GM18873 (cell line): Measurements from ENCODE around the gene TNNI2.
"Not testable (repeated sequence)": the region's sequence is repeated elsewhere in the genome, so short reads cannot be mapped to it uniquely, and the experiment has no call there.

ENCODE experiments used
- ATAC-seq: cut with Tn5 transposase; IDR thresholded peaks from one replicate; pipeline ENCODE4 v1.9.1; 2021; ENCODE audit warnings: mild to moderate bottlenecking, moderate library complexity, moderate number of reproducible peaks; ENCODE audit not compliant: unreplicated experiment, low FRiP score

Gene TNNI2

DNA sequence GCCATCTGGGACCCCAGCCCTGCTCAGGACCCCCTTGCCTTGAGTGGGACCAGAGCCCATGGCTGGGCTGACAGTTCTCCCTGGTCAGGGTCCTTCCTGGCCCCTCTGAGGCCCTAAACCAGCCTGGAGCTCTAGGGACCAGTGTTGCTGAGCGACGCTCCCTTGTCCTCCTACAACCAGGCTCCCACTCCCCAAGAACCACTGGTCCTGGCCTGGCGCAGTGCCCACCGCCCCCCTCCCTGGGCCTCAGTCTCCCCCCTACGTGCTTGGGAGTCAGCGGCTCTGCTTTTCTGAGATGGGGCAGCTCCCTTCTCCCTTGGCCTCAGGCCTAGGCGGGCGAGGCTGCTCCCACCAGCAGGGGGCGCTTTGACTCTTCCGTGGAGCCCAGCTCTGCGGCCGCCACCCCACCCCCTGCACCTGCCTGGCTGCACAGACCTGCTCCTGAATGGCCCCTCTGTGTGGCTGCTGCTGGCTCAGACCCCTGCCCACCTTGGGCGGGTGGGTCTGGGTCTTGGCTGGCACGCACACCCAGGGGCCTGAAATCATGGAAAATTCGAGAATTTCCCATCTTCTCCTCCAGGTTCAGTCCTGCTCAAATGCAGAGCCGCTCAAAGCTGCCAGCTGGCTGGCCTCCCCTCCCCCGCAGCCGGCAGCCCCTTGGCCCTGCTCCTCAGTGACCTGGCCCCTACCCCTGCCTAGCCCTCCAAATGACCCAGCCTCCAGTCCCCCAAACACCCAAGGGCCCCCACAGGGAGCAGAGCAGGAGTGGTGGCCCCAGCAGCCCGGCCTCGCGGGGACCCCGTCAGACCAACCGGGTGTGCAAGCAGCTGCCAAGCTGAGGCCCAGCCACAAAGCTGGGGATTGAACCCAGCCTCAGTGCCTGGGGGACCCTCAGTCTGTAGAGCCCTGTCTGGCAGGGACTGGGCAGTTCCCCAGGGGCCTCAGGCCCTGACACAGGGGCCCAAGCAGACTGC is 43.8 kb downstream of the TNNI2 start:
- ATAC-seq = no peak

DNA sequence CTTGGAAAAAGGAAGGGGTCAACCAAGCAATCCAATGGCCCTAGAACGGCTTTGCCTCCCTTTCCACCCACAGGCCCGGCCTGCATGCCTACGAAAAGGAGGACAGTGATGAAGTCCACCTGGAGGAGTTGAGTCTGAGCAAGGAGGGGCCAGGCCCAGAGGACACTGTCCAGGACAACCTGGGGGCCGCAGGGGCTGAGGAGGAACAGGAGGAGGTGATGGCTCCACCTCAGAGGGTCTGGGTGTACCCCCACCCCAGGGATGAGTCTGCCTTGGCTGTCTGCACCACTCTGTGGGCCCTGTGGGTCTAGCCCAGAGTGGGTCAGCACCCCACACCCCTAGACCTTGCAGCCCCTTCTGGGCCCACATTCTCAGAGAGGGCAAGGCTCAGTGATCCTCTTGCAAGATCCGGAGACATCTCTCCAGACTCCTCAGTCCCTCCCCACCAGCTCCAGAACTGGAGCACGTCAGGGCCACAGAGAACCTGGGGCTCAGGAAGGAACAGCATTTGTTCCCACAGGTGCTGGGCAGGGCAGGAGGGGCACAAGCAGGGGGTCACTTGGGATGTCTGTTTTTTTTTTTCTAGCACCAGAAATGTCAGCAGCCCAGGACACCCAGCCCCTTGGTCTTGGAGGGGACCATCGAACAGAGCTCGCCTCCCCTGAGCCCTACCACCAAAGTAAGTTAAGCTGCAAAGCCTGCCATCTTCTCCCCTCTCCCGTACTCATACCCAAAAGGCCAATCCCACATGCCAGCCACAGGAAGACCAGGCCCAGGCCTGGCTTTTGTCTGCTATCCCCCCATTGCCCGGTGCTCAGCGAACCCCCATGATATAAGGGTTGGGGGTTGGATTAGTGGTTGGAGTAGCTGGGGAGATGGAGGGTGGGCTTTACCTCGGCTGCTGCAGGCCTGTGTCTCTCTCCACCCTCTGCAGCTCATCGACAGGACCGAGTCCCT is 44.8 kb downstream of the TNNI2 start:
- no peak for ATAC-seq

DNA sequence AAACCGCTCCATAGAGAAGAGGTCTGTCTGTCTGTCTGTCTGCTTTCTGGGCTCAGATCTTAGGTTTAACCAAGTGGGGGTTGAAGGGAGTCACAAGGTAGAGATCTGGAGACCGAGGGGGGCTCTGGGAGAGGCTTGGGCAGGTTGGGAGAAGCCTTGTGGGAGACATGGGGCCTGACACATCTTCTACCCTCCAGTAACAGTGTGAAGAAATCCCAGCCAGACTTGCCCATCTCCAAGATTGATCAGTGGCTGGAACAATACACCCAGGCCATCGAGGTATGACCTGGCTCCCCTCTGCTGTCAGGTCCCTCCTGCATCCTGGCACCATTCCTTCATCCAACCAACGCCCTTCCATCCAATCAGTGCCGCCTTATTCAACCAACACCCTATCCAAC is 45.5 kb downstream of the TNNI2 start:
- ATAC-seq = no peak

DNA sequence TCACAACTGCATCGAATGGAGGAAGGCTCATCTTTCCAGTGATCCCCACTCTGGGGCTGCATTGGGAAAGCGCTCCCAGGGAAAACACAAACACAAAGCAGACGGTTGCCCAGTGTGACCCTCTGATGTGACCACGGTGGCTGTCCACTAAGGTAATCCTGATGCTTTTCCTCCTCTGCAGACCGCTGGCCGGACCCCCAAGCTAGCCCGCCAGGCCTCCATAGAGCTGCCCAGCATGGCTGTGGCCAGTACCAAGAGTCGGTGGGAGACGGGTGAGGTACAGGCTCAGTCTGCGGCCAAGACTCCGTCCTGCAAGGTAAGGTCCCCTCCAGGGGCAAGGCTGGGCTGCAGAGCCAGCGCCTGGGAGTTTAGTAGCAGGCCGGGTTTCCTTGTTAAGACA is 47.8 kb downstream of the TNNI2 start:
- not testable (repeated sequence) for ATAC-seq

DNA sequence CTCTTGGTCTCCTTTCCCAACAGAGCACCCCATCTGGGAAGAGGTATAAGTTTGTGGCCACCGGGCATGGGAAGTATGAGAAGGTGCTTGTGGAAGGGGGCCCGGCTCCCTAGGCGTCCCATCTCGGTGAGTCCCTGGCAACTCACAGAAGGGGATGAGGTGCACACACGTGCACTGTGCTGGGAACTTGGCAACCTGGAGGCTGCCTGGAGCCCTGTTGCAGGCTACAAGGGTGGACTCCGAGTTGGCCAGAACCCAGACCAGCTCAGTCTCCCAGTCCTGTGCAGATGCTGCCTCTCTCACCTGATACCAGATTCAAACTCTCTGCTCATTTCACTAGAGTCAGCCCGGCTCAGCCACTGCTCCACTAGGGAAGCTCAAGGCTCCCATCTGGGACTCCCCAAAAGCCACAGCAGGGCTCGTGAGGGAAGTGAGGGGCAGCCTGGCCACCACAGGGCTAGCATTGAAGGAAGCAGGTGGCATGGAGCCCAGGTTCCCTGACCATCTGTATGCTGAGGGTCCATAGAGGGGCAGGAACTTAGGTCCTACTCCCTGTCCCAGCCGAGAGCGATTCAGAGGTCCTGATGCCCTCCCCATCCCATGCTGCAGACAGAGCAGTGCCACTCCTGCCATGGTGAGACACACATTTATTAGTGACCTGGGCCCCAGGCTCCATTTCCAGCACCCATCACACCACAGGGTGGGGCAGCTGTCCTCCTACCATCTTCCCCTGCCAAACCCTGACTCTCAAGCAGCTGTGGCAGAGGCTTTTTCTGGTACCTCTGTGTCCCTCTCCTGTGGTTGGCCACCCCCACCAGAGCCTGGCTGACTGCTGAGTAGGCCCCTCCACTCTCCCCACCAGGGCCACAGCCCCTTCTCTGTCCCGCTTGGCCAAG is 48.9 kb downstream of the TNNI2 start:
- no peak for ATAC-seq

DNA sequence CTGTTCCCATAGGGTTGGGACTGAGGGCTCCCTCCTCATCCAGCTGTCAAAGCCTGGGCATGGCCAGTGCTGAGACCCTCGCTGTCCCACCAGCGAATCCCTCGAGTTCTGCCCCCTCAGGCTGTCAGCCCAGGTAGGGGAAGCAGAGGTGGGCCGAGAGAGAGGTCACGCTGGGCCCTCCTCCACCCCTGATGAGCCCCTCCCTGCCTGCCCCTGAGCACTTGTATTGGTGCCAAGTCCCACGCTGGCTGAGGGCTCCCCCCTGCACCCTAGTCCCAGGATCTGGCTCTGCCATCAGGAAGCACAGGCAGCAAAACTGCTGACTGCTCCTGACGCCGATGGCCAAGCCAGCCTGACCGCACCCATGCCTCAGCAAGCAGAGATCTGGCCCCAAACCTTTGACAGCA is 49.6 kb downstream of the TNNI2 start:
- ATAC-seq = no peak

DNA sequence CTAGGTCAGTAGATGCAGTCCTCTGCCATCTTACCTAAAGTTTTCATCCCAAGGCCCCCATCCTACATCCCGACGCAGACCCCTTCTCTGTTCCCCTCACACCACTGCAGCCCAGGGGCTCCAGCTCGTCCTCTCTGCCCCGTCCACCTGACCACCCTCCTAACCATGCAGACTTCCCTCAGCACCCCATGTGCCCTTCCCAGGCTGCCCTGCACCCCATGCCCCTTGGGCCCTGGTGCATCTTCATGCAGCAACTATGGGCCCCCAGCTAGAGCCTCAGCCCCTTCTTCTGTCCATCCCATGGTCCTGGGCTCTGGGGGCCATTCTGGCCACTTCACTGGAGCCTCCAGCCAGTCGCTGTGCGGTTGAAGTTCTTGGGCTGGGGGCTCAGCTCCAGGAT is 50.0 kb downstream of the TNNI2 start:
- ATAC-seq = no peak

DNA sequence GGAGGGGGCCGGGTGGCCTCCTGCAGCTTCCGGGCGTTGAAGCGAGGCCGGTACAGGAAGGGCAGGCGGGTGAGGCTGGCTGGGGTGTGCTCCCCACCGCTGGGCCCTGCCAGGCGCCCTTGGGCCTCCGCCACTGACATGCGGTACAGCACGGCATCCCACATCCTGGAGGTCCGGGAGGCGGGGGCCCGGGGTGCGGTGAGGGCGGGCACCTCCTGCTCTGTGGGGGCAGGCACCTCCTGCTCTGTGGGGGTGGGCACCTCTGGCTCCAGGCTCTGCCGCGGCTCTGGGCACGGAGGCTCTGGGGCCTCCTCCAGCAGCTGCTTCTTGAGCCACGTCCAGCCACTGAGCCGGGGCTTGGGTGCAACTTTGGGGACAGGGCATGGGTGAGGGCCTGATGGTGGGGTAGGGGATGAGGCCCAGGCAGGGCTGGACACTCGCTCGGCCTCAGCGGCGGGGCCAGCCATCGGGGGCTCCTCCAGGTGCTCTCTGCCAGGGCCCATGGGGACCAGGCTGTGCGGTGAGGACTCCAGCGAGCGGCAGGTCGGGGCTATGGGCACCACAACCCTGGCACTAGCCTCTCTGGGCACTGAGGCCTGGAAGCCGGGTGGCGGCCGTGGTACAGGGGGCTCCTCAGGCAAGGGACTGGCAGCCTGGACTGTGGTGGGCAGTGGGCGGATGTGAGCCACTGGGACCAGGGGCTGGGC is 50.6 kb downstream of the TNNI2 start:
- ATAC-seq = no peak

DNA sequence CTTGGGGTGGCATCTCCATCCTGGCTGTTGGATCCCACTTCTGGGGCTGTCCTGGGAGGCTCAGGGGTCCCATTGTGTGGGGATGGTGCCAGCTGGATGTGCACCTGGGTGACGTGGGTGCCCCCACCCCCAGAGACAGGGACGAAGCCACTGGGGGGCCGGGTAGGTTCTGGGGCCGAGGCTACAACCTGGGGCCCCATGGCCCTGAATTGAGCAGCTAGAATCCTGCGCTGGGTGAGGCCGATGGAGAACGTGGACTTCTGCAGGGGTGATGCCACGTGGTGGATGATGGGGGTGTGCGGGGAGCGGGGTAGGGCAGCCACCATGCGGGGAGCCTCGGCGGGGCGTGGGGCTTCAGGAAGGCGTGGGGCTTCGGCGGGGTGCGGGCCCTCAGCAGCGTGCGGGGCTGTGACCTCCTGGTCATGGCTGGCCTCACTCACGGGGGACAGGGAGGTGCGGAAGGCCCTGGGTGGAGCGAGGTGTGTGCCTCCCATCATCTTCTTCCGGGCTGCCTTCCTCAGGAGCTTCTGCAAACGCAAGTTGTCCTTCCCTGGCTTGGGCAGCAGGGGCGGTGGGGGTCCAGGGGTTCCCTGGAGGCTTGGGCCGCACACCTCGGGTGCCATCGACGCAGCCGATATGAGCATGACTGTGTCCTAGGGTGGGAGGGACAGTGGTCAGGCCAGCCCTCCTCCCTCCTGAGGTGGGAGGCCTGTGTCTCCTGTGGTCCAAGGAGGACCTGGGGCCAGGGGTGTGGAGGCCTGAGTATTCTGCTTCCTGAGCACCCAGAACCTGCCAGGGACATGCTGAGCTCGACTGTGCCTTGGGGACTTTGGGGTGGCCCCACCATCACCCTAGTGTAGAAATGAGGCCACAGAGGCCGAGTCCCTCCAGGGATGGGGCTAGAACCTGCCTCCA is 51.4 kb downstream of the TNNI2 start:
- no peak for ATAC-seq
